GM10248 (cell line): ENCODE results near the gene OR7G3.

Experiments
- CTCF ChIA-PET: fragments of 300-600 bp; sonication (Branson Sonifier 250); formaldehyde crosslinking; extraction: SDS; loops from one replicate; lab custom pipeline; 2021; ENCODE audit warnings: antibody characterized with exemption; lab: Yijun Ruan, JAX
- POLR2A ChIA-PET: fragments of 350-650 bp; sonication (Branson Sonifier 250); formaldehyde crosslinking; extraction: SDS; loops from one replicate; lab custom pipeline; 2020; ENCODE audit warnings: antibody characterized with exemption; lab: Yijun Ruan, JAX
- DNase-seq: peaks from one replicate; pipeline ENCODE4 v3.0.0; 2012; ENCODE audit errors: extremely low spot score
- CTCF ChIP-seq: IDR thresholded peaks from 2 replicates; pipeline ENCODE4 v1.5.1; 2012; ENCODE audit warnings: mild to moderate bottlenecking, low read depth; ENCODE audit errors: extremely low read depth, missing control alignments, control extremely low read depth

OR7G3 gene

GRCh38 chr19:9078651-9079050, 48.1 kb downstream of the OR7G3 start:
- POLR2A ChIA-PET = no interaction called here
- CTCF ChIA-PET = no interaction called here

DNA sequence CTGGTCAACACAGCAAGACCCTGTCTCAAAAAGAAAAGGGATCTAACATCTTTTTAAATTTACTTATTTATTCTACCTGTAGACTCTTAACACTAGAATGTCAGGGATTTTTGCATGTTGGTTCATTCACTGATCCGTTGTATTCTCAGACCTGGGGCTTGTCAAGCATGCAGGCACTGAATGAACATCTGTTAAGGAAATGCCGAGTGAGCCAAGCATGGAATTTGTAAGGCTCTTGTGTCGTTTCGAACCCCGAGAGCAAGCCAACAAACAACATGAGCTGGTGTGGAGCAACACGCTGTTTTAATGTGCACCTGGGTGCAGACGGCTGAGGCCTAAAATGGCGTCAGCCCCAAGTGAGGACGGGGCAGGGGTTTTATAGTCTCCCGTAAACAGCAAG, 49.8 kb downstream of the OR7G3 start:
- no peak for DNase-seq
- ChIA-PET POLR2A (no interaction called here), CTCF (no interaction called here)
- TF ChIP-seq CTCF = no peak

More at GRCh38 chr19:9078651-9079050, 48.1 kb downstream of the OR7G3 start:
- no peak for TF ChIP-seq CTCF
- DNase-seq = no peak
